HG03432 (cell line): ENCODE results near the gene NEUROD2.
A peak's percentile ranks its signal among the peaks of the same experiment; 100 is the strongest.

Experiments used
- ATAC-seq: cut with Tn5 transposase; IDR thresholded peaks from one replicate; pipeline ENCODE4 v1.9.1; 2021; ENCODE audit warnings: mild to moderate bottlenecking, moderate library complexity; ENCODE audit not compliant: unreplicated experiment

The NEUROD2 gene

GRCh38 chr17:39607851-39608130, at the start of gene NEUROD2:
Gene NEUROD2, minus strand, starts transcription at chr17:39607920. Its CDS starts 1,321 bp downstream, at chr17:39606599.
- no peak for ATAC-seq

DNA sequence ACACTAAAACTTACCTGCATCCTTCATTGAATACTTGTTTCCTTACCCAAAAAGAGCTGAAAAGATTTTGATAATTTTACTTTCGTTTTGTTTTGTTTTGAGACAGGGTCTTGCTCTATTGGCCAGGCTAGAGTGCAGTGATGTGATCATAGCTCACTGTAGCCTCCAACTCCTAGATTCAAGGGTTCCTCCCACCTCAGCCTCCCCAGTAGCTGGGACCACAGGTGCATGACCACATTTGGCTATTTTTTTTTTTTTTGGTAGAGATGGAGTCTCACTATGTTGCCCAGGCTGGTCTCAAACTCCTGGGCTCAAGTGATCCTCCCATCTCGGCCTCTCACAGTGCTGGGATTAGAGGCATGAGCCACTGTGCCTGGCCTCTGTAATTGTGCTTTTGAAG, 47.4 kb upstream of the NEUROD2 start:
- no peak for ATAC-seq

- no peak for ATAC-seq
Measured at GRCh38 chr17:39653662-39654331, 46.1 kb upstream of the NEUROD2 start.

- ATAC-seq, result no peak
Measured at GRCh38 chr17:39653316-39653661, 45.6 kb upstream of the NEUROD2 start.

DNA sequence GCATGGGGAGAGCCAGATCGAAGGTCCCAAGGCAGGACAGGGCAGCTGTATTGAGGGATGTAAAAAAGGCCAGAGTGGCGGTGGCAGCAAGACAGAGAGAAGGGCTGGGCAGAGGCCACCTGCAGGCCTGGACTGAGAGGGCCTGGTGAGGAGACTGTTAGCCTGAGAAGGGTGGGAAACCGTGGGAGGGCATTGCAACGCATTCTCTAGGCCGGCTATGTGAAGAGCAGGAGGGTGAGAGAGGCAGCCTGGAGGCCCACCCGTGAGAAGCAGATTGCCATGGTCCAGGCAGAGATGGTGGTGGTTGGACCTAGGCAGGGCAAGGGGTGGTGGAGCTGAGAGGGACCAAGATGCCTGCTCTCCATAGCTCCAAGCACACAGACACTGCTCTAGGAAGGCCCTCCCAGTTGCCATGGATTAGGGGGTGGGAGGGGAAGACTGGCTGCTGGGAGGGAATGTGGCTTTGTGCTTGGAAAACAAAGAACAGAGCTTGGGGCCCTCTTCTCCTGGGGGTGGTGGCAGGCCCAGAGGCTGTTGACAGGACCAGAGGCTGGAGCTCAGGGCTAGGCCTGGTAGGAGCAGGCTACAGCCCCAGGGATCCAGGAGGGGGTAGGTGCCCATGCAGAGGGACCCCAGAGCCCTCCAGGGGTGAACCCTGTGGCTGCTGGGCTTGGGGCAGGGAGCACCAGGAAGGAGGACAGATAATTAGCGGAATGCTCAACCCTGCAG, 45.0 kb upstream of the NEUROD2 start:
- ATAC-seq, result no peak

DNA sequence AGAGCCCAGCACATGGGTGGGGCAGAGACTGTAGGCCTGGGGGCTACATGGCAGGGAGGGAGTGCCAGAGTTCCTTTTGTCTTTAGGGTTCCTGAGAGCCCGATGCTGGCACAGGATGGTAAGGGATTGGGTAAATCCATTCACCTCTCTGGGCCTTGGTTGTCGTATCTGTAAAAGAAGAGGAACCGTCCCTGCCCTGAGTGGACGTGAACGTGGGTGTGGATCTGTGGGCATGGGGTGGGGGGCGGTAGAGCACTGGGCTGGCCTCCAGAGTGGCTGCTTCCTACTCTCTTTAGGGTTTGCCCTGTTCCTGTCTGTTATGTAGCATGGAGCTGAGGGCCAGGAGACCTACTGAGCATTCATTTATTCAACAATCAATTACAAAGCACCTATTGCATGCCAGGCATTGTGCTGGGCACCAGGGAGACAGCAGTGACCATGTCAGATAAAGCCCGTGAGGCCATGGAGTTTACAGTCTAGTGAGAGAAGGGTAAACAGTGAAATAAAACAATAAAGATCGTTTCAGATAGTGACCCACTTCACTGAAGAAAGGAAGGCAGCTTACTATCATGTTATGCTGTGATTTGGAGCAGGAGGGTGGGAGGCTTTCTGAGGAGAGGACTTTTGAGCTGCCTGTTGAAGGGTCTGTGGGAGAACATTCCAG, 44.3 kb upstream of the NEUROD2 start:
- no peak for ATAC-seq

DNA sequence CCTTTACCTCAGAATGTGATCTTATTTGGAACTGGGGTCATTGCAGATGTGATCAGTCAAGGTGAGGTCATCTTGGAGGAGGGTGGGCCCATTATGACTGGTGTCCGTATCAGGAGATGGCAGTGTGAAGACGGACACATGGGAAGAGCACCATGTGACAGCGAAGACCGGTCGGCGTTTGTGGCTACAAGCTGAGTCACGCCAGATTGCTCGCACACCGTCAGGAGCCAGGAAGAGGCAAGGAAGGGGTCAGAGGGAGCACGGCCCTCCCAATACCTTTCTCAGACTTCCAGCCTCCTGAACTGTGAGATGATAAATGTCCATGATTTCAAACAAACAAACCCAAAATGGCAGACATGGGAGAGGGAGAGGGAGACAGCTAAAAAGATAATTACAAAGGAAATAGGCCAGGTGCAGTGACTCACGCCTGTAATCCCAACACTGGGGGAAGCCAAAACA, 42.4 kb upstream of the NEUROD2 start:
- ATAC-seq, result no peak

- no peak for ATAC-seq
Measured at GRCh38 chr17:39648616-39649366, 41.1 kb upstream of the NEUROD2 start.

DNA sequence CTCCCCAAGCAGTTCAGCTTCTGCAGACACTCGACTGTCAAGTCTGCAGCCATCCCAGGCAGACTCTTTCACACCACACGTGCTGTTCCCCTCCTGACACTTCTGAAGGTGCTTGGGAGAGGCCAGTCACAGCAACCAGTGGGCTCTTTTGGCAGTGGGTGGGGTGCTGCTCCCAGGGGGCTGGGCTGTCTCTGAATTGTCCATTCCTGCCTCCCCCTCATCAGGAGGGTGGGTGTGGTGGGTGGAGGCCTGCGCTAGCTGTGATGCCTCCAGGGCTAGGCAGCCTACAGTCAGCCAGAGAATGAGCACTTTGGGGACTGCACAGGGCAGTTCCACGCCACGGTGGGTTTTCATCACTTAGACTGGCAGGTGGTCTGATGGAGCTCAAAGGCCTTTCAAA, 39.5 kb upstream of the NEUROD2 start:
- ATAC-seq, result no peak

DNA sequence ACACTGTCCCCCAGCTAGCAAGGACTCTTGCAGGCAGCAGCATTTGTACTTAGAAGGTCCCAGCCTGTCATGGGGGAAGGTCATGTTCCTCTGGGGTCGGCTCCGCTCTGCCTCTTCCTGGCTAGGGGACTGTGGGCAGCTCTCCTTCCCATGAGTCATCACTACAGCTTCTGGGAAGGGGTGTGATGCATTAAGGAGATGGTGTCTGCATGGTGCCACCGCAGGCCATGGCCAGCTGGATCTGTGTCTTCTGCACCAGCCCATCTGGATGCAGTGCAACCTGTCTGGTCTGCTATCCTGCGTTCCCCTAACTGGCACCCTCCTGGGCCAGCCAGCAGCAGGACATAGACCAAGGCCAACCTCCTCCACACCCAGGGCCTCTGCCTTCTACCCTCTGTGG, 35.6 kb upstream of the NEUROD2 start:
- no peak for ATAC-seq

DNA sequence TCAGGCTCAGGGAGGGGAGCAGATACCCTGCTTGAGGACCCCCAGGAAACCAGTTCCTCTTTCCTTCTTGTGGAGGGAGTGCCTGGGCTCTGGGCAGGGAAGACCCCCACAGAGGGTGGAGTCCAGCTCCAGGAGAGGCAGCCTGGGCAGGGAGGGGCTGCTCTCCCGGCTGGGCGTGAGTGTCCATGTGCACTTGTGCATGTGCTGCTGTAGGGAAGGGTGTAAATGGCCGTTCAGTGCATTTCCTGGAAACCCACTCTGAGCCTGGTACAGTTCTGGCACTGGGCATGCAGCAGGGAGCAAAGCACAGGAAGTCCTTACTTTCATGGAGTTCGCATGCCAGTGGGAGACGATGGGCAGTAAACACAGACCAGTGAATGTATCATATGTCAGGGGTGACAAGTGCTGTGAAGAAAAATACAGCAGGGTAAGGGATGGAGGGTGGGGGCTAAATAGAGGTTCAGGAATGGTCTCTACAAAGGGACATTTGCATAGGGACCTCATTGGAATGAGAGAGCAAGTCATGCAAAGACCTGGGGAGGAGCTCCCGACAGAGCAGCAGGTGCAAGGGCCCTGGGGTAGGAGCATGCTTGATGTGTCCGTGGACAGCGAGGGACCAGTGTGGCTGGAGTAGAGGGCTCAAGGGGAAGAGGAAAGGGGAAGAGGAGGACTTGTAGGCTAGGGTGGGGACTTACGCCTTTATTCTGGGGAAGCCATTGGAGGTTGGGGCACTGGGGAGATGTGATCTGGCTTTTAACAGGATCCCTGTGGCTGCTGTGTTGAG, 34.8 kb upstream of the NEUROD2 start:
- ATAC-seq, result no peak

DNA sequence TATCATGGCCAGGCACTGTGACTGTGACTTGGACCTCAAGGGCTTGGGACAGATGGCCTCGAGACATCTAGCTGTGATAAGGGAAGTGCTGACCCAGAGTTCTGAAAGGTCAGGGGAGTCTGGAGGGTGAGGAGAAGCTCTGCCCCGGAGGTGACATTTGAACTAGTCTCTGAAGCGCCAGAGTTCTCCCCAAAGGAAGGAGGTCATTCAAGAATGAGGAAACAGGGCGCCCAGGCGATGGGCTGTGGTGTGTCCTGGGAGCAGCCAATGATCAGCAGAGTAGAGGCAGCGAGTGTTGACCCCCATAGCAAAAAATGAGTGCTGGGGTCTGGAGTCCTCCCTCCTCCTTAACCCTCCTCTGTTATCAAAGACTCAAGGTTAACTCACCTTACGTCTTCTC, 34.2 kb upstream of the NEUROD2 start:
- no peak for ATAC-seq

DNA sequence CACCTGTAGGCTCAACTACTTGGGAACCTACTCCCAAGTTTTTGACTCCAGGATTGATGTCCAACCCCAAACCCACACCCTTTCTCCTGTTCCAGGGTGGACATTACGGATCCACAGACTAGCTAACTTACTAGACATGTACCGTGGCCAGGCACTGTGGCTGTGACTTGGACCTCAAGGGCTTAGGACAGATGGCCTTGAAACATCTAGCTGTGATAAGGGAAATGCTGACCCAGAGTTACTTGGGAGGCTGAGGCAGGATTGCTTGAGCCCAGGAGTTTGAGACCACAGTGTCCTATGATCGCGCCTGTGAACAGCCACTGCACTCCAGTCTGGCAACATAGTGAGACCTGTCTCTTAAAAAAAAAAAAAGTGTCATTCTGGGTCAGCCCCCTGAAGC, 33.4 kb upstream of the NEUROD2 start:
- no peak for ATAC-seq

DNA sequence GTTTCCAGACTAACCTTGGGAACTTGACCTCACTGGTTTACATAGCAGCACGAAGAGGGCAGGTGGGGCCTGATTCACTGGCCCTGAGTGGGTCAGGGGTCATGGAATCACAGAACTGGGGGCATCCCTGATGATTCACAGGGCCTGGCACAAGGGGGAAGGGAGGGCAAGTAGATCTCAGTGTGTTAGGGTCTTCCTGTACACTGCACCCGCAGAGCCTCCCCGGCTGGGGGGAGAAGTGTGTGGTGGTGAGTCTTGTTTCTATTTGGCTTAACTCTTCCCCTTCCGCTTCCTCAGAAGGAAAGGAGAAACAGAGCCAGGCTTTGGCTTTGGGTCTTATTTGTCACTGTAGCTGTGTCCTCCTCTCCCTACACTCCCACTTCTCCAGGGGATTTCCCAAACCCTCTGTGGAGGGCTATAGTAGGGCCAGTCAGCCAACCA, 32.9 kb upstream of the NEUROD2 start:
- no peak for ATAC-seq

DNA sequence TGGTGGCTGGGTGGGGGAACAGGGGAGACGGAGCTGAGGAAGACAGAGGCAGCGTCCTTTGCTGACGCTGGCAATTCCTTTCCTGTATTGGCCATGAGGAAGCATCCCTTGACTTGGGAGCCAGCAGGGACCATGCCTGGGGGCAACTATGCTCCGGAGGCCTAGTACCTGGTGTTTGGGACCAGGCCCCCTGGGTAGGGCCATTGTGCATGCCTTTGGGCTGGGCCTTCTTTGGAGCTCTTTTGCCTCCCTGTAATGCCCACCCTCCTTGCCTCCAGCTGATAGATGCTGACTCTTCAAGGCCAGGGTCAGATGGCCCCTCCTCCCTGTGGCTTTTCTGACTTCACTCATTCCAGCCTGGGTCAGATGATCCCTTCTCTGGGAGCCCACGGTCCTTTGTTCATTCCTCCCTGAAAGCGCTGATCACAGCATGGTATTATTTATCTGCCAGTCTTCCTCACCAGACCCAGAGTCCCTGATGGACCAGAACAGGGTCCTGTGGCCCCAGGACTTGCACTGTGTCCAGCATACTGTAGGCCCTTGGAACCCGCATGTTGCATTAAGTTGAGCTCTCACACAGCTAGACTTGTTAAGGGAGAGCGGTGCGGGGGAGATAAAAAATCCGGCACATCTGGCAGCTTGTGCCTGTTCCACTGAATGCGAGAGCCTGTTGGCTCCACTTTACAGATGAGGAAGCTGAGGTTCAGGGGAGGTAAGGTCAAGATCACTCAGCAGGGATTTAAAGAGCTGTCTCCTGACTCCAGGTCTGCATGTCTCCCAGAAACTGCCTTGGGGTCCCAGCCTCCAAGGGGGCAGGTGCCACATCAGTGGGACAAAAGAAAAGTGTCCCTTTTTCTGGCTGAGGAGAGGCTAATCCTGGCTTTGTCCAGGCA, 32.1 kb upstream of the NEUROD2 start:
- no peak for ATAC-seq

- ATAC-seq, result no peak
Measured at GRCh38 chr17:39639043-39639442, 31.3 kb upstream of the NEUROD2 start.

DNA sequence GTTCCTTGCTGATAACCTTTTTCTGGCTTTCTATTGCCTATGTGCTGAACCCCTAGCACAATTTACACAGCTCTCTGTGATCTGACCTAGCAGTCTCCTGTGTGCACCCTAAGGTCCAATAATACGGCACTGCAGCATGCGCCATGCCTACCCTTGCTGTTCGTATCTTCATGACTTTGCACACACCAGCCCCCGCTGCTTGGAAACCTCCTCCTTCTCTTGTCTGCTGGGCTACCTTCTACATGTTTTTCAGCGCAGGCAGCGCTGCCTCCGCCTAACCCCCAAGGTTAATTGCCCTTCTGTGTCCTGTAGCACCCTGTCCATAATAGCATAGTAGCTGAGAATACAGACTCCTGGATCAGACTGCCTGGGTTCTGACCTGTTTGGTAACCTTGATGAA, 30.6 kb upstream of the NEUROD2 start:
- no peak for ATAC-seq

GRCh38 chr17:39636927-39637736, 29.4 kb upstream of the NEUROD2 start, which contains the start of gene STARD3:
Gene STARD3, plus strand, starts transcription at chr17:39637144. Its CDS starts 16,388 bp downstream, at chr17:39653532.
- peak; percentile 80 for ATAC-seq

GRCh38 chr17:39636587-39636926, 28.8 kb upstream of the NEUROD2 start:
- peak; percentile 8 for ATAC-seq
